ENCODE results near the gene MRPL54. TPM values are rescaled to one million over a fixed set of nuclear protein-coding genes. Genes with fewer than 3 reads are reported as not detected.

The MRPL54 gene
- polyA plus RNA-seq, 6 donors from 2014 or later, result 113 to 186 (median 131) TPM

DNA sequence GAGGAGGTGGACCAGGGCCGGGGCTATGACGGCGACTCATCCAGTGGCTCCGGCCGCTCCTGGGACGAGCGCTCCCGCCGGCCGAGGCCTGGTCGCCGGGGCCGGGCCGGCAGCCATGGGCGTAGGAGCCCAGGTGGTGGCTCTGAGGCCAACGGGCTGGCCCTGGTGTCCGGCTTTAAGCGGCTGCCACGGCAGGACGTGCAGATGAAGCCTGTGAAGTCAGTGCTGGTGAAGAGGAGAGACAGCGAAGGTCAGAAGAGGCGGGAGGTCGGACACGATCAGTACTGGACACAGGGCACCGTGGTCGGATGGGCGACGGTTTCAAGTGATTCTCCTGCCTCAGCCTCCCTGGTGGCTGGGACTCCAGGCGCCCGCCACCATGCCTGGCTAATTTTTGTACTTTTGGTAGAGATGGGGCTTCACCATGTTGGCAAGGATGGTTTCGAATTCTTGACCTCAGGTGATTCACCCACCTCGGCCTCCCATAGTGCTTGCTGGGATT lies 32.0 kb upstream of the MRPL54 start:
- peaks cover 0 to 1% (median 0%) of the 10 kb centered on the region in 3 donors for H3K27me3 Mint-ChIP-seq
- H3K4me1 Mint-ChIP-seq, result peaks cover 0 to 7% (median 0%) of the 10 kb centered on the region in 3 donors
- peaks cover 0 to 2% (median 0%) of the 10 kb centered on the region in 7 donors for H3K9me3 Mint-ChIP-seq
- DNase-seq (no peak), ATAC-seq (ENCODE audit: low read depth in 2 of 2) (no peak)
- no peaks in the 10 kb centered on the region for H3K36me3 Mint-ChIP-seq
- H3K4me3 Mint-ChIP-seq, result no peak overlapping the region
- peak overlapping the region in 2 of 6 donors; percentile 20 to 67 for H3K27ac Mint-ChIP-seq

DNA sequence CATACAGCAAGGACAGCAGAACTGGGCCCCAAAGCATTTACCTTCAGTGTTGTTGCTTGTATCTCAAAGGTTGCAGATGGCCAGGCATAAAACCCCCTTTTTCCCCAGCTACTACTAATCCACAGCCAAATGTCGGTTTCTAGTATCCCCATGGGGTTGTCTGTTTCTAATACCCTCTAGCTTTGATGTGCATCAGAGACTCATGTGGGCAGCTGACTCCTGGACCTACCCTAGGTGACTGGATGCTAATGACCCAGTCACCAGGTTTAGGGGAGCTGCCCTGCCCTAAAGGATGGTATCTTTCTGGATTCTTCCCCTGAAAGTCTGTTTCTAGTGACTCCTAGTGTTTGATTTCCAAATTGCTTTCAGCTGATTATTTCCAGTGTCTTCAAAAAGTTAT lies 30.4 kb upstream of the MRPL54 start:
- peaks cover 0 to 2% (median 0%) of the 10 kb centered on the region in 7 donors for H3K9me3 Mint-ChIP-seq
- H3K27me3 Mint-ChIP-seq, result peaks cover 0 to 9% (median 8%) of the 10 kb centered on the region in 3 donors
- H3K27ac Mint-ChIP-seq, result no peak overlapping the region
- no peak for ATAC-seq (ENCODE audit: low read depth in 2 of 2)
- DNase-seq, result no peak
- H3K36me3 Mint-ChIP-seq, result peaks cover 0 to under 1% of the 10 kb centered on the region in 2 donors
- no peak overlapping the region for H3K4me3 Mint-ChIP-seq
- peaks cover 0 to 7% (median 0%) of the 10 kb centered on the region in 3 donors for H3K4me1 Mint-ChIP-seq

DNA sequence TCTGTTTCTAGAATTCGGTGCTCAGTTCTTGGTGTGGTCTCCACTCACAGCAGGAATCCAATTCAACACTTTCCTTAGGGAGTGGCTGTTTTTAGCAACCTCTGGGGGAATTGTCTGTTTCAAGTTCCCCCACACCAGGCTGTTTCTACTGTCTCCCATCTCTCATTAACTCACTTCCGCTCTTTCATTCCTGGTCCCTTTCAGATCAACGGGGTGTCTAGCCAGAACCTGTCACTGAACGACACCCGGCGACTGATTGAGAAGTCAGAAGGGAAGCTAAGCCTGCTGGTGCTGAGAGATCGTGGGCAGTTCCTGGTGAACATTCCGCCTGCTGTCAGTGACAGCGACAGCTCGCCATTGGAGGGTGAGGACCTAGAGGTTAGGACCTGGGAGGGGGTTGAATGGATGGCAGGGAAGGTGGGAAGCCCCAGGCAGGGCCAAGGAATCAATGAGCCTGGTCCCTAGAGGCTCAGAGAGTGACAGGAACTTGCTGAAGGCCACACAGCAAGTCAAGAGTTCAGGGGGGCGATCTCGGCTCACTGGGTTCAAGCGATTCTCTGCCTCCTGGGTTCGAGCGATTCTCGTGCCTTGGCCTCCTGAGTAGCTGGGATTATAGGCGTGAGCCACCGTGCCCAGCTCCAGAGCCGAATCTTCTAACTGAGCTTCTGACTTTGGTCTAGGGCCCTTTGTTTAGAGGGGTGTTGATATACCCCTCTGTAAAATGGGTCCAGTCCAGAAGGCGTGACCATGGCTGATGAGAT lies 28.8 kb upstream of the MRPL54 start:
- peaks cover 0 to 7% of the 10 kb centered on the region in 2 donors for H3K36me3 Mint-ChIP-seq
- peaks cover 0 to 24% (median 19%) of the 10 kb centered on the region in 3 donors for H3K27me3 Mint-ChIP-seq
- H3K27ac Mint-ChIP-seq, result peak overlapping the region in 2 of 6 donors; percentile 54 to 79
- DNase-seq (no peak), ATAC-seq (ENCODE audit: low read depth in 2 of 2) (no peak)
- no peak overlapping the region for H3K4me3 Mint-ChIP-seq
- peaks cover 0 to 10% (median 0%) of the 10 kb centered on the region in 3 donors for H3K4me1 Mint-ChIP-seq
- peaks cover 0 to 3% (median 0%) of the 10 kb centered on the region in 7 donors for H3K9me3 Mint-ChIP-seq

DNA sequence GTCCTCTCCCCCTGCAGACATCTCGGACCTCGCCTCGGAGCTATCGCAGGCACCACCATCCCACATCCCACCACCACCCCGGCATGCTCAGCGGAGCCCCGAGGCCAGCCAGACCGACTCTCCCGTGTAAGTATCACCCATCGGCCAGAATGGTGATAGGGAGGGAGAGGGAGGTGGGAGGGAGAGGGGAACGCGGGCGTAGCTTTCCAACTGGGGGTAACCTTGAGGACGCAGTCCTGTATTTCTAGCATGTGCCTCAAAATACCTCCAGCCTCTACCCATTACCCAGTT lies 28.2 kb upstream of the MRPL54 start:
- ATAC-seq (ENCODE audit: low read depth in 2 of 2), result no peak
- Mint-ChIP-seq H3K27ac (no peak overlapping the region), H3K36me3 (peaks cover 0 to 7% of the 10 kb centered on the region in 2 donors), H3K9me3 (peaks cover 0 to 2% (median 0%) of the 10 kb centered on the region in 7 donors), H3K27me3 (peaks cover 0 to 28% (median 19%) of the 10 kb centered on the region in 3 donors), H3K4me1 (peaks cover 0 to 10% (median 0%) of the 10 kb centered on the region in 3 donors), H3K4me3 (no peak overlapping the region)
- DNase-seq, result no peak

DNA sequence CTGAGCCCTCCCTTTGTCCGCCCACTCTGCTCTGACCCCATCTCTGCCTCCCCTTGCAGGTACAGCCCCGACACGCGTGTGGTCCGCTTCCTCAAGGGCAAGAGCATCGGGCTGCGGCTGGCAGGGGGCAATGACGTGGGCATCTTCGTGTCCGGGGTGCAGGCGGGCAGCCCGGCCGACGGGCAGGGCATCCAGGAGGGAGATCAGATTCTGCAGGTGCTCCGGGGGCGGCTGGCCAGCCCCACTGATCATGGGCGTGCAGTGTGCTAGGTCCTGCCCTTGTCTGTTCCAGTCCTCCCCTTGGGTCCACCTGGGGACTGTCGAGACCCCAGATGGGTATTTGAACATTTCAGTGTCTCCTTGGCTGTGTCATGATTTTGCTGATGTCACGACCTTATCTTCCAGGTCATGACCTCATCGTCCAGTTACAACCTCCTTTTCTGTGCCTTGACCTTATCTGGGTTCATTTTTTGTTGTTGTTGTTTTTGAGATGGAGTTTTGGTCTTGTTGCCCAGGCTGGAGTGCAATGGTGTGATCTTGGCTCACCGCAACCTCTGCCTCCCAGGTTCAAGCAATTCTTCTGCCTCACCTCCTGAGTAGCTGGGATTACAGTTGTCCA lies 26.3 kb upstream of the MRPL54 start:
- peaks cover 0 to 28% (median 19%) of the 10 kb centered on the region in 3 donors for H3K27me3 Mint-ChIP-seq
- peaks cover 0 to 7% of the 10 kb centered on the region in 2 donors for H3K36me3 Mint-ChIP-seq
- peaks cover 0 to 2% (median 0%) of the 10 kb centered on the region in 7 donors for H3K9me3 Mint-ChIP-seq
- no peak for DNase-seq
- no peak for ATAC-seq (ENCODE audit: low read depth in 2 of 2)
- peak overlapping the region in 1 of 8 donors; percentile 33 for H3K4me3 Mint-ChIP-seq
- H3K4me1 Mint-ChIP-seq, result peaks cover 0 to 7% (median 0%) of the 10 kb centered on the region in 3 donors
- H3K27ac Mint-ChIP-seq, result peak overlapping the region in 1 of 6 donors; percentile 69

DNA sequence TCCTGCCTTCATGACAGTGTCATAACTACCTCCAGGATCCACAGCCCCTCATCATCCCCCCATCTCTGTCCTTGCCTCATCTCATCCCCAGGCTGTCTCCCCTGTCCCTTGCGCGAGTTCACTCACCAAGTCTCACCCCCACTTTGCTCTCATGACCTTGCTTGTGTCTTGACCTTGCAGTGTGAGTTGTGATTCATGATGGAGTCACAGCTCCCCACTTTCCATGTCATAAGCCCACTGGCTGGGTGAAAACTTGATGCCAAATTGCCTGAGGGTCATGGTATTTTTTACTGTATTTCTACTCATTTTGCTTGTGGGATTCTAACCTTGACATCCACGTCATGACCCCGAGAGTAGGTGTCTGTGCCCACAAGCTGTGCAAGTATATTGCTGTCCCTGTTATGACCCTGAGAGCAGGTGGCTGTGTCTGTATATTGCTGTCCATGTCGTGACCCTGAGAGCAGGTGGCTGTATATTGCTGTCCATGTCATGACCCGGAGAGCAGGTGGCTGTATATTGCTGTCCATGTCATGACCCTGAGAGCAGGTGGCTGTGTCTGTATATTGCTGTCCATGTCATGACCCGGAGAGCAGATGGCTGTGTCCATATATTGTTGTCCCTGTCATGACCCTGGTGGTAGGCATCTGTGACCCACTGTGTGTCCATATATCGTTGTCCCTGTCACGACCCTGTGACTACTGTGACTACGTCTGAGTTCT lies 24.8 kb upstream of the MRPL54 start:
- H3K27ac Mint-ChIP-seq, result peak overlapping the region in 2 of 6 donors; percentile 24 to 43
- peak overlapping the region in 2 of 8 donors; percentile 4 to 73 for H3K4me3 Mint-ChIP-seq
- H3K27me3 Mint-ChIP-seq, result peaks cover 0 to 28% (median 19%) of the 10 kb centered on the region in 3 donors

DNA sequence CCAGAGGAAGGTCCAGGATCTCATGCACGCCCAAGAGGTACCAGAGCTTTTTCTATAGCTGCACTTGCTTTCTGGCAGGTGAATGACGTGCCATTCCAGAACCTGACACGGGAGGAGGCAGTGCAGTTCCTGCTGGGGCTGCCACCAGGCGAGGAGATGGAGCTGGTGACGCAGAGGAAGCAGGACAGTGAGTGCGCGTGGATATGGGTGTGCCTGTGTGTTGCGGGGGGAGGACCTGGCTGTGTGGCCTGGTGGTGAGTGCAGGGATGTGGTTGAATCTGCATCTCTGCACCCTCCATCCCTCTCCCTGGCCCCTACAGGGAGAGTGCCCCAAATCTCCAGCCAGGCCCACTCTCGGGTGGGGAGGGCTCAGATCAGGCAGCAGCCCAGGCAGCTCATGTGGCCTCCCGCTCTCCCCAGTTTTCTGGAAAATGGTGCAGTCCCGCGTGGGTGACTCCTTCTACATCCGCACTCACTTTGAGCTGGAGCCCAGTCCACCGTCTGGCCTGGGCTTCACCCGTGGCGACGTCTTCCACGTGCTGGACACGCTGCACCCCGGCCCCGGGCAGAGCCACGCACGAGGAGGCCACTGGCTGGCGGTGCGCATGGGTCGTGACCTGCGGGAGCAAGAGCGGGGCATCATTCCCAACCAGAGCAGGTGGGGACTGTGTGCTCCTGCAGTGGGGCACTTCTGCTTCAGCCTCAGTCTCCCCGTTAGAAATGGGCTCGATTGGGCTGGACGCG lies 23.8 kb upstream of the MRPL54 start:
- H3K27ac Mint-ChIP-seq, result no peak overlapping the region
- H3K9me3 Mint-ChIP-seq, result peaks cover 0 to 2% (median 0%) of the 10 kb centered on the region in 7 donors
- H3K4me3 Mint-ChIP-seq, result no peak overlapping the region
- H3K27me3 Mint-ChIP-seq, result peaks cover 0 to 28% (median 19%) of the 10 kb centered on the region in 3 donors
- peaks cover 0 to 4% (median 0%) of the 10 kb centered on the region in 3 donors for H3K4me1 Mint-ChIP-seq
- ATAC-seq (ENCODE audit: low read depth in 2 of 2) (no peak), DNase-seq (no peak)
- peaks cover 0 to 7% of the 10 kb centered on the region in 2 donors for H3K36me3 Mint-ChIP-seq

More for the DNA sequence above, 24.8 kb upstream of the MRPL54 start:
- Mint-ChIP-seq H3K4me1 (peaks cover 0 to 7% (median 0%) of the 10 kb centered on the region in 3 donors), H3K9me3 (peaks cover 0 to 1% (median 0%) of the 10 kb centered on the region in 7 donors), H3K36me3 (peaks cover 0 to 7% of the 10 kb centered on the region in 2 donors)
- ATAC-seq (ENCODE audit: low read depth in 2 of 2), result no peak
- DNase-seq, result no peak

DNA sequence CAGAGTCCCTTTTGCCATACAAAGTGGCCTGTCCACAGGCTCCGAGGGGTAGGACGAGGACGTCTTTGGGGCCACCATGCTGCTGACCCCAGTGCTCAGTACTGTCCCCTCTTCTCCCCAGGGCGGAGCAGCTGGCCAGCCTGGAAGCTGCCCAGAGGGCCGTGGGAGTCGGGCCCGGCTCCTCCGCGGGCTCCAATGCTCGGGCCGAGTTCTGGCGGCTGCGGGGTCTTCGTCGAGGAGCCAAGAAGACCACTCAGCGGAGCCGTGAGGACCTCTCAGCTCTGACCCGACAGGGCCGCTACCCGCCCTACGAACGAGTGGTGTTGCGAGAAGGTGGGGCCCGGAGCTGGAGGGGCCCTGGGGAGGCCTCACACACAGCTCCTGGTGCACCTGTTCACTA lies 22.1 kb upstream of the MRPL54 start:
- peaks cover 0 to 3% (median 0%) of the 10 kb centered on the region in 3 donors for H3K4me1 Mint-ChIP-seq
- DNase-seq, result no peak
- H3K27ac Mint-ChIP-seq, result no peak overlapping the region

DNA sequence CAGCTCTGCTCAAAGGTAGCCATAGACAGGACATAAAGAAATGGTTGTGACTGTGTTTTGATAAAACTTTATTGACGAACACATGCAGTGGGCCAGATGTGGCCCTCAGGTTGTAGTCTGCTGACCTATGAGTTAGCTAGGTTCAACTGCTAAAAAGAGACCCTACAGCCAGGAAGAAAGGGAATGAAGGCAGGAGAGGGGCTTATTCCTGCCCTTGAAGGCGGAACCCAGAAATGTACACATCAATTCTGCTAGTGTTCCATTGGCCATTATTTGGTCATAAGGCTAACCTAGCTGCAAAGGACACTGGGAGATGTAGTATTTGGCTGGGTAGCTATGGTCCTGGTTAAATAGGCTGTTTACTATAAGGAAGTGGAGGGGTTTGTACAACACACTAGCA lies 19.0 kb upstream of the MRPL54 start:
- peaks cover 0 to 5% (median 0%) of the 10 kb centered on the region in 3 donors for H3K27me3 Mint-ChIP-seq
- no peak for ATAC-seq (ENCODE audit: low read depth in 2 of 2)

More for the DNA sequence above, 22.1 kb upstream of the MRPL54 start:
- H3K36me3 Mint-ChIP-seq, result peaks cover 0 to 7% of the 10 kb centered on the region in 2 donors
- peaks cover 0 to 2% (median 0%) of the 10 kb centered on the region in 7 donors for H3K9me3 Mint-ChIP-seq
- no peak overlapping the region for H3K4me3 Mint-ChIP-seq
- no peak for ATAC-seq (ENCODE audit: low read depth in 2 of 2)
- H3K27me3 Mint-ChIP-seq, result peaks cover 0 to 28% (median 18%) of the 10 kb centered on the region in 3 donors

DNA sequence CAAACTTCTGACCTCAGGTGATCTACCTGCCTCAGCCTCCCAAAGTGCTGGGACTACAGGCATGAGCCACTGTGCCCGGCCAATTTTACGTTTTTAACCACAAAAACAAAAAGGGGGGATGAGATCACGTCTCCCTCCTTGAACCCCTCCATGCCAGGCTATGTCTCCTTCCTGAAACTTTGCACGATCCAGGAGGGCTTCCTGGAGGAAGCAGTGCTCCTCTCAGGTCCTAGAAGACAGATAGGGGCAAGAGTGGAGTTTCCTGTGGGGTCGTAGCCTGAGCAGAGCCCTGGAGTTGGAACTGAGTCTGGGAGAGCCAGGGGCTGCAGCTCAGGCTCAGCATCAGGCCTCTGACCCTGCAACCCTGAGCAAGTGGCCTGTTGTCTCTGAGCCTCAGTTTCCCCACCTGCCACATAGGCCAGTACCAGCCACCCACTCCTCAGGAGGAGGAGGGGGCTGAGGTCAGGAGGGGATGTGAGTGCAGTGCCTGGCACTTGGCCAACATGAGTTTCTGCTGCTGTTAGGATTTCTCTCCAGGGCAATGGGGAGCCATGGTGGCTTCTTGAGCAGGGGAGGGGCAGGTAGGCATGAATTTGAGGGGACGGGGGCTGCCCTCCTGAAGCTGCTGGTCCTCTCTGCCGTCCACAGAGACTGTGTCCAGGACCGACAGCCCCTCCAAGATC lies 17.0 kb upstream of the MRPL54 start:
- Mint-ChIP-seq H3K27me3 (no peaks in the 10 kb centered on the region), H3K27ac (no peak overlapping the region), H3K9me3 (peaks cover 0 to 2% (median 0%) of the 10 kb centered on the region in 7 donors), H3K4me1 (no peaks in the 10 kb centered on the region), H3K4me3 (no peak overlapping the region), H3K36me3 (peaks cover 0 to 10% of the 10 kb centered on the region in 2 donors)
- ATAC-seq (ENCODE audit: low read depth in 2 of 2), result no peak
- no peak for DNase-seq

More for the DNA sequence above, 19.0 kb upstream of the MRPL54 start:
- DNase-seq, result no peak
- H3K9me3 Mint-ChIP-seq, result peaks cover 0 to 2% (median 0%) of the 10 kb centered on the region in 7 donors
- no peaks in the 10 kb centered on the region for H3K4me1 Mint-ChIP-seq
- no peak overlapping the region for H3K4me3 Mint-ChIP-seq
- H3K36me3 Mint-ChIP-seq, result no peaks in the 10 kb centered on the region
- H3K27ac Mint-ChIP-seq, result no peak overlapping the region

DNA sequence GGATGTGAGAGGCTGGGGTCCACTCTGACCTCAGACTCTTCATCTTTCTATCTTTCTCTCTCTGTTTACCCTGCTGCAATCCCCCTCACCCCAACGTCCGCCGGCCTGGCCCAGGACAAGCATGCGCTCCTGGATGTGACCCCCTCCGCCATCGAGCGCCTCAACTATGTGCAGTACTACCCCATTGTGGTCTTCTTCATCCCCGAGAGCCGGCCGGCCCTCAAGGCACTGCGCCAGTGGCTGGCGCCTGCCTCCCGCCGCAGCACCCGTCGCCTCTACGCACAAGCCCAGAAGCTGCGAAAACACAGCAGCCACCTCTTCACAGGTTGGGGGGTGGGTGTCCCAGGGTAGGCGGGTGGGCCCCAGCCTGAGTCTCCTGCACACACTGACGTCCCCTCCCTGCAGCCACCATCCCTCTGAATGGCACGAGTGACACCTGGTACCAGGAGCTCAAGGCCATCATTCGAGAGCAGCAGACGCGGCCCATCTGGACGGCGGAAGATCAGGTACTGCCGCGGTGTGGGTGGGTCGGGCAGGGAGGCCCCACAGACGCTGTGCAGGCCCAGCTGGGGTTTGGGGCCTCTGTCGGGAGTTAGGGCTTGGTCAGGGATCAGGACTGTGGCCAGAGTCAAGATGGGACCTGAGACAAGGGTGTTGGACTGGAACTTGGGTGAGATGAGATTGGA lies 16.0 kb upstream of the MRPL54 start:
- Mint-ChIP-seq H3K27ac (peak overlapping the region in 1 of 6 donors; percentile 9), H3K4me3 (no peak overlapping the region), H3K9me3 (peaks cover 0 to 2% (median 0%) of the 10 kb centered on the region in 7 donors), H3K36me3 (peaks cover 0 to 14% of the 10 kb centered on the region in 2 donors), H3K4me1 (no peaks in the 10 kb centered on the region), H3K27me3 (no peaks in the 10 kb centered on the region)
- ATAC-seq (ENCODE audit: low read depth in 2 of 2) (no peak), DNase-seq (no peak)

DNA sequence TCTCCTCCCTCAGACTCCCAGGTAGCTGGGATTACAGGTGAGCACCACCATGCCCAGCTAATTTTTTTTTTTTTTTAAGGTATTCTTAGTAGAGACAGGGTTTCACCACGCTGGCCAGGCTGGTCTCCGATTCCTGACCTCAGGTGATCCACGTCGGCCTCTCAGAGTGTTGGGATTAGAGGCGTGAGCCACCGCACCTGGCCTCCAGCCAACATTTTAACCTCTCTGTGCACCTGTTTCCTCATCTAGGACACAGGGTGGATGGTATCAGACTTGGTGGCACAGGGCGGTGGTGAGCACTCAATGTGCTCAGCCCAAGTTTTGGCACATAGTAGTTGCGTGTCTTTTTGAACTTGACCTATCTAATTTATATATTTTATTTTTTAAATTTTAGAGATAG lies 13.5 kb upstream of the MRPL54 start:
- DNase-seq (no peak), ATAC-seq (ENCODE audit: low read depth in 2 of 2) (no peak)
- Mint-ChIP-seq H3K36me3 (peaks cover 0 to 14% of the 10 kb centered on the region in 2 donors), H3K27ac (no peak overlapping the region), H3K9me3 (no peaks in the 10 kb centered on the region), H3K4me1 (no peaks in the 10 kb centered on the region), H3K4me3 (no peak overlapping the region), H3K27me3 (no peaks in the 10 kb centered on the region)

Measured in naive B cell (primary cell).